Measurements from ENCODE around the gene TRPM8. TPM values are rescaled to one million over a fixed set of nuclear protein-coding genes. Genes with fewer than 3 reads are reported as not detected.

The TRPM8 gene
- total RNA-seq, 1 donor from 2014 or later, result 7.5 TPM

GRCh38 chr2:233935426-233935825 is 18.3 kb downstream of the TRPM8 start:
- DNase-seq (ENCODE audit: low spot score), result no peak
- no peaks in the 10 kb centered on the region for H3K27me3 ChIP-seq
- no peak overlapping the region for H3K9ac ChIP-seq
- H3K4me1 Mint-ChIP-seq, result no peaks in the 10 kb centered on the region
- H3K4me3 ChIP-seq, result no peak overlapping the region
- no peak overlapping the region for H3K27ac ChIP-seq
- no peaks in the 10 kb centered on the region for H3K9me3 Mint-ChIP-seq
- no peaks in the 10 kb centered on the region for H3K36me3 Mint-ChIP-seq
- no peaks in the 10 kb centered on the region for H3K79me2 ChIP-seq (ENCODE audit: low read depth)
- H2AFZ ChIP-seq (replicated peaks), result no peak overlapping the region
- TF ChIP-seq EZH2 (IDR thresholded peaks at IDR 0.05), result no peak
- no peak for TF ChIP-seq CTCF (IDR thresholded peaks at IDR 0.05)
- TF ChIP-seq EZH2phosphoT487 (IDR thresholded peaks at IDR 0.05), result no peak
- no peak overlapping the region for H3K27ac Mint-ChIP-seq
- H3F3A ChIP-seq (ENCODE audit: low read depth), result no peaks in the 10 kb centered on the region
- no peaks in the 10 kb centered on the region for H3K27me3 Mint-ChIP-seq (ENCODE audit: insufficient read depth, low read depth)
- H3K4me3 Mint-ChIP-seq, result no peak overlapping the region
- no peaks in the 10 kb centered on the region for H3K9me3 ChIP-seq (ENCODE audit: low read depth)
- H4K20me1 ChIP-seq (ENCODE audit: low read depth), result no peaks in the 10 kb centered on the region
- no peaks in the 10 kb centered on the region for H3K36me3 ChIP-seq
- no peak overlapping the region for H3K4me2 ChIP-seq
- H3K4me1 ChIP-seq, result no peaks in the 10 kb centered on the region

- Histone ChIP-seq H4K20me1 (ENCODE audit: low read depth) (no peaks in the 10 kb centered on the region), H3K4me1 (no peaks in the 10 kb centered on the region), H3F3A (ENCODE audit: low read depth) (no peaks in the 10 kb centered on the region), H3K79me2 (ENCODE audit: low read depth) (no peaks in the 10 kb centered on the region), H3K9ac (no peak overlapping the region), H3K27ac (no peak overlapping the region), H3K9me3 (ENCODE audit: low read depth) (no peaks in the 10 kb centered on the region), H3K4me2 (no peak overlapping the region), H3K4me3 (no peak overlapping the region), H2AFZ (replicated peaks) (no peak overlapping the region), H3K36me3 (no peaks in the 10 kb centered on the region), H3K27me3 (no peaks in the 10 kb centered on the region)
- Mint-ChIP-seq H3K4me3 (no peak overlapping the region), H3K27me3 (ENCODE audit: insufficient read depth, low read depth) (no peaks in the 10 kb centered on the region), H3K4me1 (no peaks in the 10 kb centered on the region), H3K9me3 (no peaks in the 10 kb centered on the region), H3K27ac (no peak overlapping the region), H3K36me3 (no peaks in the 10 kb centered on the region)
- TF ChIP-seq CTCF (IDR thresholded peaks at IDR 0.05) (no peak), EZH2phosphoT487 (IDR thresholded peaks at IDR 0.05) (no peak), EZH2 (IDR thresholded peaks at IDR 0.05) (no peak)
- no peak for DNase-seq (ENCODE audit: low spot score)
Observed at GRCh38 chr2:233936089-233936488, 18.9 kb downstream of the TRPM8 start.

GRCh38 chr2:233938676-233939370 is 21.6 kb downstream of the TRPM8 start:
- H3K36me3 ChIP-seq, result no peaks in the 10 kb centered on the region

More at GRCh38 chr2:233938676-233939370, 21.6 kb downstream of the TRPM8 start:
- H2AFZ ChIP-seq (replicated peaks), result no peak overlapping the region
- no peak overlapping the region for H3K4me3 Mint-ChIP-seq
- no peak for TF ChIP-seq CTCF (IDR thresholded peaks at IDR 0.05)
- TF ChIP-seq EZH2 (IDR thresholded peaks at IDR 0.05), result no peak
- TF ChIP-seq EZH2phosphoT487 (IDR thresholded peaks at IDR 0.05), result no peak
- no peaks in the 10 kb centered on the region for H3K4me1 ChIP-seq
- H3K36me3 Mint-ChIP-seq, result peaks cover 2% of the 10 kb centered on the region
- H3F3A ChIP-seq (ENCODE audit: low read depth), result no peaks in the 10 kb centered on the region
- no peak for DNase-seq (ENCODE audit: low spot score)
- H3K79me2 ChIP-seq (ENCODE audit: low read depth), result no peaks in the 10 kb centered on the region
- H3K4me1 Mint-ChIP-seq, result no peaks in the 10 kb centered on the region
- H3K27me3 ChIP-seq, result no peaks in the 10 kb centered on the region
- no peak overlapping the region for H3K4me3 ChIP-seq
- no peaks in the 10 kb centered on the region for H3K27me3 Mint-ChIP-seq (ENCODE audit: insufficient read depth, low read depth)
- H3K9me3 Mint-ChIP-seq, result peaks cover 2% of the 10 kb centered on the region
- no peaks in the 10 kb centered on the region for H4K20me1 ChIP-seq (ENCODE audit: low read depth)
- no peak overlapping the region for H3K4me2 ChIP-seq
- no peak overlapping the region for H3K27ac Mint-ChIP-seq
- H3K9ac ChIP-seq, result no peak overlapping the region
- no peaks in the 10 kb centered on the region for H3K9me3 ChIP-seq (ENCODE audit: low read depth)
- H3K27ac ChIP-seq, result no peak overlapping the region

Measured in neural progenitor cell (in vitro differentiated cells).